Body of pancreas (tissue), 4 donors: ENCODE results near the gene HSF2BP. TPM values are rescaled to one million over a fixed set of nuclear protein-coding genes. Genes with fewer than 3 reads are reported as not detected.

Experiments used
- ATAC-seq: fragments of 150-250 bp; one replicate; pipeline ENCODE4 v1.9.1; 2016
- DNase-seq, 4 donors: peaks; one replicate each; pipeline ENCODE4 v3.0.0-alpha.2; 2019
- H3K27ac ChIP-seq, 4 donors: fragments of 200-600 bp; sonication (generic); 1 replicate in 3 of 4; 2 replicates in 1 of 4; pipeline versions ENCODE4 v1.5.1 to v1.6.1; 2016 to 2019; ENCODE audit warnings: mild to moderate bottlenecking in 1 of 4, mixed read lengths in 1 of 4, moderate library complexity in 1 of 4
- H3K27me3 ChIP-seq, 2 donors: fragments of 200-600 bp; sonication (generic); one replicate each; pipeline ENCODE4 v1.6.0; 2016; ENCODE audit warnings: mild to moderate bottlenecking in 1 of 2
- H3K36me3 ChIP-seq, 2 donors: fragments of 200-600 bp; sonication (generic); replicated peaks in 1 of 2; 2 replicates each; pipeline ENCODE4 v1.5.1; 2016; ENCODE audit warnings: low read depth in 2 of 2; ENCODE audit not compliant: insufficient read depth in 1 of 2
- H3K4me1 ChIP-seq: fragments of 200-600 bp; sonication (generic); one replicate; pipeline ENCODE4 v1.6.0; 2016
- H3K4me3 ChIP-seq, 2 donors: fragments of 200-600 bp; sonication (generic); 1 replicate in 1 of 2; 2 replicates in 1 of 2; pipeline ENCODE4 v1.5.1; 2016 to 2019
- H3K9me3 ChIP-seq, 3 donors: fragments of 200-600 bp; sonication (generic); 1 replicate in 2 of 3; 2 replicates in 1 of 3; pipeline ENCODE4 v1.5.1; 2016
- CTCF ChIP-seq, 7 experiments: fragments of 450-650 bp in 4 of 7; fragments of 200-600 bp in 3 of 7; sonication (generic) in 3 of 7; IDR thresholded peaks; one replicate each; pipeline ENCODE4 v1.5.1; 2016 to 2019; ENCODE audit warnings: antibody characterized with exemption in 7 of 7
- POLR2A ChIP-seq, 3 donors: fragments of 450-650 bp; IDR thresholded peaks; one replicate each; pipeline ENCODE4 v1.6.1; 2016; ENCODE audit warnings: antibody characterized with exemption in 3 of 3, mild to moderate bottlenecking in 2 of 3
- WGBS, 2 donors: methylation state at CpG; one replicate each; pipeline ENCODE4 v1.1.5; 2017; 5-methylcytosine and 5-hydroxymethylcytosine counted together
- intact Hi-C: fragments of 100-400 bp; cut with DNase I; formaldehyde crosslinking; loops from one replicate; pipeline ENCODE4 v1.15.1; 2023
- total RNA-seq, 2 donors: library from RNA; depleted of rRNA; stranded (reverse); fragments of >200 nt; gene quantifications; one replicate each; pipeline ENCODE4 v1.1.0, GENCODE V29; 2016

The HSF2BP gene
- total RNA-seq, 2 donors from 2014 or later = 3.1 to 4.3 TPM

DNA sequence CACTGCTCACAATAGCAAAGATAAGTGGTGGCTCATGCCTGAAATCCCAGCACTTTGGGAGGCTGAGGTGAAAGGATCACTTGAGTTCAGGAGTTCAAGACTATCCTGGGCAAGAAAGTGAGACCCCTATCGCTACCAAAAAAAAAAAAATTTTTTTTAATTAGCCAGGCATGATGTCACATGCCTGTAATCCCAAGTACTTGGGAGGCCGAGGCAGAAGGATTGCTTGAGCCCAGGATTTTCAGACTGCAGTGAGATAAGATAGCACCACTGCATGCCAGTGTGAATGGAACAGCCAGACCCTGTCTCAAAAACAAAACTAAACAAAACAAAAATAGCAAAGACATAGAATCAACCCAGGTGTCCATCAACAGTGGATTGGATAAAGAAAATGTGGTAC, 50.6 kb downstream of the HSF2BP start:
- DNase-seq (no peak), ATAC-seq (no peak)
- H3K4me1 ChIP-seq = peaks cover 10% of the 10 kb centered on the region
- H3K9me3 ChIP-seq = no peaks in the 10 kb centered on the region
- intact Hi-C loops = no loop called here
- no peak overlapping the region for H3K4me3 ChIP-seq
- no peak overlapping the region for H3K27ac ChIP-seq
- 67 to 87% methylated on average over 2 of the region's 2 CpGs for WGBS, 2 donors
- TF ChIP-seq CTCF (IDR thresholded peaks at IDR 0.05) (no peak), POLR2A (IDR thresholded peaks at IDR 0.05) (no peak)
- no peaks in the 10 kb centered on the region for H3K36me3 ChIP-seq
- H3K27me3 ChIP-seq = no peaks in the 10 kb centered on the region

- Histone ChIP-seq H3K36me3 (no peaks in the 10 kb centered on the region), H3K4me3 (no peak overlapping the region), H3K27ac (no peak overlapping the region), H3K27me3 (no peaks in the 10 kb centered on the region), H3K4me1 (peaks cover 10% of the 10 kb centered on the region), H3K9me3 (no peaks in the 10 kb centered on the region)
- 66 to 82% methylated on average over 3 of the region's 3 CpGs for WGBS, 2 donors
- TF ChIP-seq POLR2A (IDR thresholded peaks at IDR 0.05) = no peak
- no peak for TF ChIP-seq CTCF (IDR thresholded peaks at IDR 0.05)
- DNase-seq = no peak
- no peak for ATAC-seq
- intact Hi-C loops = no loop called here
Observed at GRCh38 chr21:43608225-43608624, 51.1 kb downstream of the HSF2BP start.

DNA sequence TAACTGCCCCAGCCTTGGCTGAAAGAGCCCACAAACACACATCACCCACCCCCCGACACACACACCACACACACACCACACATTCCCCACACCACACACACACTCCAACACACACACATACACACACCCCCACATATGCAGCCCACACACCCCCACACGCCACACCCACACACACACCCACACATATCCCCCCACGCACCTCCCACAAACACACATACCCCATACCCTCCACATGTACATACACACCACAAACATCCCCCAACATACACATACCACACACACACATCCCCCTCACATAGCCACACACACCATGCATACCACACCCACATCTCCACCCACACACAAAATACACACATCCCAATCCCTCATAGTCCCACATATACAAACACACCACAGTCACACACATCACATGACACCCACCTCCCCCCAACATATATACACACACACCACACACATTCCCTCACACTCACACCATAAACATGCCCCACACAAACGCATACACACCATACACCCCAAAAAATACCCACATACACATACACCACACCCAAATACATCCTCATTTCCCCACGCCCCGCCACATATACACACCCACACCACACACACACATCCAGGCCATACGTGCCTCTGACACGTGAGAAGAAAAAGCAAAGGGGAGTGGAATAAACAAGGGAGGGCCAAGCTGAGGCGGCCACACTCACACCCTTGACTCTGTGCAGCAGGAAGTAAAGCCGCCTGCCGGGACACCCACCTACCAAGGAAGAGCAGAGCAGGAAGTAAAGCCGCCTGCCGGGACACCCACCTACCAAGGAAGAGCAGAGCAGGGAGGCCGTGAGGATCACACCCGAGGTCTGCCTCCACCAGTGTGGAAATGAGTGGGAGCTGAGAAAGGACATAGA, 53.7 kb downstream of the HSF2BP start:
- intact Hi-C loops = no loop called here
- H3K27ac ChIP-seq = no peak overlapping the region
- peaks cover 10% of the 10 kb centered on the region for H3K4me1 ChIP-seq
- no peak overlapping the region for H3K4me3 ChIP-seq
- no peaks in the 10 kb centered on the region for H3K9me3 ChIP-seq
- ATAC-seq (no peak), DNase-seq (no peak)
- no peaks in the 10 kb centered on the region for H3K36me3 ChIP-seq
- no peaks in the 10 kb centered on the region for H3K27me3 ChIP-seq
- no peak for TF ChIP-seq POLR2A (IDR thresholded peaks at IDR 0.05)
- TF ChIP-seq CTCF (IDR thresholded peaks at IDR 0.05) = no peak
- WGBS, 2 donors = 84 to 86% methylated on average over 15 of the region's 15 CpGs

DNA sequence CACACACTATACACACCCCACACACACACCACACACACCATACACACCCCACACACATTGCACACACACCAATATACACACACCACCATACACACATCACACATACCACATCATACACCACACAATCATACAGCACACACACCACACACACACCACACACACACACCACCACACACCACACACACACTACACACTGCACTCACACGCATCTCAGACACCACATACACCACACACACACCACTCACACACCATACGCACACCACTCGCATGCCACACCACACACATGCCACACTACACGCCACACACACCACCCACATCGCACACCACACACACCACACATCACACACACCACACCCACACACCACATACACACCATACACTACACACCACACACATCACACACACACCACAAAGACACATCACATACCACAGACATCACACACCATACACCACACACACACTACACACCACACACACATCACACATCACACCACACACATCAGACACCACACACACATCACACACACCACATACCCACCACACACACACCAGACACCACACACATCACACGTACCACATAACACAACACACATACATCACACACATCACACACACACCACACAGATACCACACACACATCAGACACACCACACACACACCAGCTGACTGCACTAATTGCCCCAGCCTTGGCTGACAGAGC, 54.6 kb downstream of the HSF2BP start:
- Histone ChIP-seq H3K9me3 (no peaks in the 10 kb centered on the region), H3K4me3 (no peak overlapping the region), H3K4me1 (peaks cover 4% of the 10 kb centered on the region), H3K27me3 (no peaks in the 10 kb centered on the region), H3K36me3 (no peaks in the 10 kb centered on the region), H3K27ac (no peak overlapping the region)
- DNase-seq = no peak
- intact Hi-C loops = no loop called here
- no peak for TF ChIP-seq CTCF (IDR thresholded peaks at IDR 0.05)
- TF ChIP-seq POLR2A (IDR thresholded peaks at IDR 0.05) = no peak
- ATAC-seq = no peak
- WGBS, 2 donors = 84 to 89% methylated on average over 6 of the region's 6 CpGs
